Stimulated activated CD8-positive, alpha-beta memory T cell treated with anti-CD3 and anti-CD28 coated beads, Interleukin-15, amount 100 ng/mL, for 4 hours (primary cell): Measurements from ENCODE around the gene DENND4C.
"Not testable (repeated sequence)": the region's sequence is repeated elsewhere in the genome, so short reads cannot be mapped to it uniquely, and the experiment has no call there.

Experiments used
- DNase-seq, 2 donors: peaks; one replicate each; pipeline ENCODE4 v3.0.0-alpha.2; 2020; ENCODE audit warnings: low read depth in 2 of 2

Gene DENND4C

GRCh38 chr9:19266778-19267384, 36.4 kb downstream of the DENND4C start:
- DNase-seq = not testable (repeated sequence)

GRCh38 chr9:19269582-19269981, 39.1 kb downstream of the DENND4C start:
- no peak for DNase-seq

- no peak for DNase-seq
These were observed 40.0 kb downstream of the DENND4C start for GRCh38 chr9:19270421-19270949.

- no peak for DNase-seq
These were observed 40.6 kb downstream of the DENND4C start for GRCh38 chr9:19271081-19271480.

GRCh38 chr9:19281801-19282200, 51.3 kb downstream of the DENND4C start:
- DNase-seq = no peak

GRCh38 chr9:19283072-19283710, 52.7 kb downstream of the DENND4C start:
- no peak for DNase-seq

GRCh38 chr9:19284729-19285128, 54.2 kb downstream of the DENND4C start:
- no peak for DNase-seq

GRCh38 chr9:19286634-19287188, 56.2 kb downstream of the DENND4C start:
- no peak for DNase-seq

GRCh38 chr9:19288081-19288480, 57.6 kb downstream of the DENND4C start:
- no peak for DNase-seq

GRCh38 chr9:19290103-19290502, 59.6 kb downstream of the DENND4C start:
- no peak for DNase-seq

GRCh38 chr9:19294219-19294618, 63.7 kb downstream of the DENND4C start:
- no peak for DNase-seq

GRCh38 chr9:19298436-19299000, 68.0 kb downstream of the DENND4C start:
- DNase-seq = no peak

- DNase-seq = no peak
These were observed 72.7 kb downstream of the DENND4C start for GRCh38 chr9:19303216-19303615.

- no peak for DNase-seq
These were observed 76.1 kb downstream of the DENND4C start for GRCh38 chr9:19306568-19306967.

GRCh38 chr9:19310246-19310645, 79.8 kb downstream of the DENND4C start:
- DNase-seq = no peak

GRCh38 chr9:19313573-19313972, 83.1 kb downstream of the DENND4C start:
- DNase-seq = no peak

- DNase-seq = no peak
These were observed 90.0 kb downstream of the DENND4C start for GRCh38 chr9:19320495-19320894.

GRCh38 chr9:19331877-19332276, 101.4 kb downstream of the DENND4C start:
- no peak for DNase-seq

- no peak for DNase-seq
These were observed 105.7 kb downstream of the DENND4C start for GRCh38 chr9:19336166-19336565.

- DNase-seq = no peak
These were observed 112.5 kb downstream of the DENND4C start for GRCh38 chr9:19342947-19343346.

GRCh38 chr9:19358701-19359100, 128.2 kb downstream of the DENND4C start:
- DNase-seq = no peak

GRCh38 chr9:19369107-19369506, 138.6 kb downstream of the DENND4C start:
- DNase-seq = no peak

- no peak for DNase-seq
These were observed 141.4 kb downstream of the DENND4C start for GRCh38 chr9:19371942-19372341.
